ENCODE results near the gene SPATA21.

SPATA21 gene

GRCh38 chr1:16418823-16419425 is 18.3 kb downstream of the SPATA21 start:
- peak; percentile 34 for DNase-seq

DNA sequence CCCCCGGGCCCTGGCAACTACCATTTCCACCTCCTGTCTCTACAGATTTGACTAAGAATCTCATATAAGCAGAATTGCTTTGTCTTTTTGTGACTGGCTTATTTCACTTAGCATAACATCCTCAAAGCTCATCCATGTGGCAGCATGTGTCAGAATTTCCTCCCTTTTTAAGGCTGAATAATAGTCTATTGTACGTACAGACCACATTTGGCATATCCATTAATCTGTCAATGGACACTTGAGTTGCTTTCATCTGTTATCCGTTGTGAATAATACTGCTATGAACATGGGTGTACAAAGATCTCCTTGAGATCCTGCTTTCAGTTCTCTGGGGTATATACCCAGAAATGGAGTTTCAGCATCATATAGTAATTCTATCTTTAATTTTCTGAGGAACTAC is 24.0 kb downstream of the SPATA21 start:
- DNase-seq = no peak

- DNase-seq = no peak
Measured at GRCh38 chr1:16410803-16411202, 26.4 kb downstream of the SPATA21 start.

- DNase-seq = no peak
Measured at GRCh38 chr1:16409536-16410152, 27.6 kb downstream of the SPATA21 start.

DNA sequence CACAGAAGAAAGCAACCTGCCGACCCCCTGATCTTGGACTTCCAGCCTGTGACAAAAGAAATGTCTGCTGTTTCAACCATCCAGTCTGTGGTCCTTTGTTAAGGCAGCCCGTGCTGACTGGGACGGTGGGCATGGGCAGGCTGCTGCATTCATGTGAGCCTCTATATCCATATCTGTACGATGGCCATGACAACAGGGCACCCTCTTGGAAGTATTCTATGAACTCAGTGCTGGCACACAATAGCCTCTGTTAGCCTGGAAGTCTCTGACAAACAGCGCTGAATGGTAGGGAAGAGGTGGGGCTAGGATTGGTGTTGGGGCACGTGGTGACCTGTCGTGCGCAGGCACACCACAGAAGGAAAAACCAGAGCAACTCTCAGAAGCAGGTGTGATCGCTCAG is 30.4 kb downstream of the SPATA21 start:
- DNase-seq = no peak

DNA sequence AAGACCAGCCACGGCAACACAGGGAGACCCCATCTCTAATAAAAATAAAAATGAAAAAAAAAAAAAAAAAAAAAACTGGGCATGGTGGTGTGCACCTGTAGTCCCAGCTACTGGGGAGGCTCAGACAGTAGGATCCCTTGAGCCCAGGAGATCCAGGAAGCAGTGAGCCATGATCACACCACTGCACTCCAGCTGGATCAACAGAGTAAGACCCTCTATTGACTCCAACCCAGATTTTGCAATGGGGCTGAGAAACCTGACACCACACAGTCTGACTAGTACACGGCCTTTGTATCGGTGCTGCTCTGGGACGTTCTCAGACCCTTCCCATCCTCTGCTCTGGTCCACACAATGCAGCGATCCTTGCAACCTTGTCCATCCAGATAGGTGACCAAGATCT is 31.8 kb downstream of the SPATA21 start:
- no peak for DNase-seq

DNA sequence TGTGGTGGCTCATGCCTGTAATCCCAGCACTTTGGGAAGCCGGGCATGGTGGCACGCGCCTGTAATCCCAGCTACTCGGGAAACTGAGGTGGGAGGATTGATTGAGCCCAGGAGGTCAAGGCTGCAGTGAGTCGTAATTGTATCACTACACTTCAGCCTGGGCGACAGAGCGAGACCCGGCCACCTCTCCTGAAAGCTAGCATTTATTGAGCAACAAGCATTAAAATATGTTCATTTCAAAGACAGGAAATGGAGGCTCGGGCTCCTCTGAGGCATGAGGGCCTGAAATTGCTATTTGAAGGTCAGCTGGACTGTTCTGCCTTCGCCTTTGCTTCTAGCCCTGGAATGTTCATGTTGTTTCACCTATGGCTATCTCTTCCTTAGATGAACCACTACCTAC is 34.5 kb downstream of the SPATA21 start:
- no peak for DNase-seq

DNA sequence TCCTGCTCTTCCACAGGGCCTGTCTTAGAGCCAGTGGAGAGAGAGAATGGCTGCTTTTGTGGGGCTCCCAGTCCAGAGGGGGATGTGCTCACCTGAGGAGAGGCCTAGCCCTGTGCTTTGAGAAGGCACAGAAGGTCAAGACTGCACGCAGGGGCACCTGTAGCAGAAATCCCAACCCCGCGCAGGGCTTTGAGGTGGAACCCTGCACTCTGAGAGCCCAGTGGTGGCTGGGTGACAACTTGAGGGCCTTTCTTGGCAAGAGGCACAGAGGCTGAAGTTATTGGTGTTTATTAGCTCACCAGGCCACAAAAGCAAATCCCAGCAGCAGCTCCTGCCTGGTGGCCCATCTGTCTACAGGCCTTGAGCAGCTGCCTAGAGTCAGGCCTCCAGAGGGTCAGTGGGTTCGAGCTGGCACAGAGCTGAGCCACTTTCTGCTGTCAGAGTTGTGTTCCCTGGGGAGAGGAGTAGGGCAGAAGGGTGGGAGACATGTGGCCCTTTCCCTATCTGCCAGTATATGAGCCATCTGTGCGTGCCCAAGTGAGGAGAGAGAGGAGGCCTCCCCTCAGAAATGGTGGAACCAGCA is 38.8 kb downstream of the SPATA21 start:
- DNase-seq = no peak

DNA sequence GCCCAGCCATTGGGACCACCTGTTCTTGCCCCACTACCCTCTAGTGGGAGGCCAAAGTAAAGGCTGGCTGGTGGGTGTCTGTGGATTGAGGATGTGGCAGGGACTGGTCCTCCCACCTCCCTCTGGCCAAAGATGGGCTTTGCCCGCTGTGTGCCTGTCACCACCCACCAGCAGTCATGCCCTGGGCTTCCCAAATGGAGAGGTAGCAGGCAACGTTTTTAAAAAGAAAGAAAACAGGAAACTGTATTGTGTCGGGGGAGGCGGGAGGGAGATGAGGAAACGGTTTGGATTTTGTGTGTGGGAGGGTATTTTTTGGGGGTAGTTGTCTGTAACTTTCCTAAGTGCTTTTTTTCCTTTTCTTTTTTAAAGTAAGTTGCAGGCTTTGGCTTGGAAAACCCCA is 40.1 kb downstream of the SPATA21 start:
- DNase-seq = no peak

DNA sequence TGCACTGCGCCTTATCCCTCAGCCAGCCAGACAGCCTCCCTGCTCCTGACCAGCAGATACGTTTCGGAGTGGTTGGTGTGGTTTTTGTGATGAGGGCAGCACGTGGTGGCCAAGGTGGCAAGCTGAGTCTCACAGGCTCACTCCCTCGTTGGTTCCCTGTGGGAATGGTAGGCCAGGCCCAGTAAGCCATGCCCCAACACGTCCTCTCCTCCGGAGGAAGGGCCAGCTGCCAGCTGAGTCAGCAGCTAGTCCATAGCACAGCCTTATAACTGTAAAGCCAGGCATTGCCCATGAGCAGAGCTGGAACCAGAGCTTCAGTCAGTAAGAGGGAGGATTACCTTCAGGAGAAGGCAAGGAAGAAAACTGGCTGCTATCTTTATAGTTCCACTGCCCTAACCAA is 40.6 kb downstream of the SPATA21 start:
- DNase-seq = no peak

- DNase-seq = no peak
Measured at GRCh38 chr1:16394977-16395376, 42.2 kb downstream of the SPATA21 start.

GRCh38 chr1:16393570-16394521 is 43.4 kb downstream of the SPATA21 start:
- no peak for DNase-seq

- DNase-seq = no peak
Measured at GRCh38 chr1:16392740-16393569, 44.3 kb downstream of the SPATA21 start.

GRCh38 chr1:16391411-16391810 is 45.8 kb downstream of the SPATA21 start:
- DNase-seq = no peak

GRCh38 chr1:16387201-16388188 is 49.7 kb downstream of the SPATA21 start:
- no peak for DNase-seq

DNA sequence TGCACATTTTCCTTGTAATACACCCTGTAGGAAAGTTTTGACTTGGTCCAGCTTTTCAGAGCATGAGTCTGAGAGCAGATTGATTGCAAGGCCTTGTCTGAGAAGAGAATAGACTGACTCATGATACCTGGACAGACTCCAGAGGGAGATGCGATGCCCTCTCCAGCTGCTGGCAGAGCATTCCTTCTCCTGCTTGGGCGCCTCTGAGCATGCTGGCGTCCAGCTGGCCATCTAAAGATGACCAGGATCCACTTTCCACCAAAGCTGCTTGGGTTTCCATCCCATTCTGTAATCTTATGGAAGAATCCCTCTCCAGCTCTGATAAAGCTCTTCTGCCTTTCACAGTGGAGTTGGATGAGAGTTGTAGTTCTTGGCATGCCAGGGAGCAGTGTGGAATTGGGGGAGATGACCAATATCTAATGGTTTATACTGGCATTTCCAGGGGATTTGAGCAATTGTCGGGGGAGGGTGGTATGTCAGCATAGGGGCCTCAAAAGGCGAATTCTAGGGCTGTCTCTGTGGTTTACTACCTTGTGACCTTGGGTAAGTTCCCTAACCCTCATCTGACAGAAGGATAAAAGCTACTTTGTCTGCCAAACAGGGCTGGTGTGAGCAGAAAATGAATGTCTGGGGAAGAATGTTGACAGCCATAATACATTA is 50.6 kb downstream of the SPATA21 start:
- no peak for DNase-seq

GRCh38 chr1:16385659-16386453 is 51.4 kb downstream of the SPATA21 start:
- no peak for DNase-seq

DNA sequence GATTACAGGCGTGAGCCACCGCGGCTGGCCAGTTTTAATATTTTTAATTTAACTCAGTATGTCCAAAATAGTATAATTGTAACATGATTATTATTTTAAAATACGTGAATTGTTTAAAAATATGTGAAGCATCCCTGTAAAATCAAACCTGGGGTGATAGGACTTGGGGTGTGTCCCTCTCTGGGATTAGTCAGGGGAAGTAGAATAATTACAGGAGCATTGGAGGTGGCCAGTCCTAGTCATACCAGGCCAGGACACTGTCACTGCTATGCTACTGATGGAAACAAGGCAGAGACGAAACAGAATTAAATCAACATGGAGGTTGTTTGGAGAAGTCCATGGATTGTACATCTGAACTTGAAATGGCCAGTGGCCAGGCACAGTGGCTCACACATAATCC is 53.3 kb downstream of the SPATA21 start:
- DNase-seq = no peak

DNA sequence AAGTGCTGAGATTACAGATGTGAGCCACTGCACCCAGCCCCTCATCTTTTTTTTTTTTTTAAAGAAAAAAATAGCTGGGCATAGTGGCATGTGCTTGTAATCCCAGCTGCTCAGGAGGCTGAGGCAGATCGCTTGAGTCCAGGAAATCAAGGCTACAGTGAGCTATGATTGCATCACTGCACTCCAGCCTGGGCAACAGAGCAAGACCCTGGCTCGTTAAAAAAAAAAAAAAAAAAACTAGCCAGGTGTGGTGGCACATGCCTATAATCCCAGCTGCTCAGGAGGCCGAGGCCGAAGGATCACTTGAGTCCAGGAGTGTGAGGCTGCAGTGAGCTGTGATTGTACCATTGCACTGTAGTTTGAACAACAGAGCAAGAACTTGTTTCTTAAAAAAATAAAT is 56.4 kb downstream of the SPATA21 start:
- DNase-seq = no peak

GRCh38 chr1:16378443-16378842 is 58.8 kb downstream of the SPATA21 start:
- no peak for DNase-seq

Measured in stimulated activated CD4-positive, alpha-beta T cell treated with anti-CD3 and anti-CD28 coated beads, Interleukin-15, amount 100 ng/mL, for 24 hours (primary cell).